Measurements from ENCODE around the gene NCDN.

Gene NCDN

DNA sequence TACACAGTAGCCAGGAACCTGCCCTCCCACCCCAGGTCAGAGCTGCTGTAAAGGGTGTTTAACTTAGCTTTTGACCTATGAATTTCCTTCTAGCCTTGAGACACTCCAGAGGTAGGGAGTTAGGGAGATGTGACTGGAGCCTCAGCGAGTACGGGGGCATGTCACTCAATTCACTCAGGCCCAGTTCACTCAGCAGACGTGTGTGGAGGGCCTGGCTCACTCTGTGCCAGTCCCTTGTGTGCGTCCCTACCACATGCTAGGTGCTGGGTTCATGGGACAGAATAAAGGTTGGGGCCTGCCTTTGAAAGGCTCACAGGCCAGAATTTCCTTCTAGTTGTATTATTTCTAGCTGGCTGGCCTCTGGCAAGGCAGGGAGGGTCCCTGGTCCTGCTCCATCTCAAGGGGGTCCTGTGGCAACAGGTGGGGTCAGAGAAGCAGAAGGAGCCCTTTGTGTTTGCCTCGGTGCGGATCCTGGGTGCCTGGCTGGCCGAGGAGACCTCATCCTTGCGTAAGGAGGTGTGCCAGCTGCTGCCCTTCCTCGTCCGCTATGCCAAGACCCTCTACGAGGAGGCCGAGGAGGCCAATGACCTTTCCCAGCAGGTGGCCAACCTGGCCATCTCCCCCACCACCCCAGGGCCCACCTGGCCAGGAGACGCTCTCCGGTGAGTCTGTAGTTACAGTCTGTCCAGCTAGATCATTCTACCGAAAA is 4.5 kb downstream of the NCDN start:
- Histone ChIP-seq H3K4me3 (ENCODE audit: low read depth, low read length) (no peak overlapping the region), H3K9me3 (ENCODE audit: control insufficient read depth, low read length) (no peaks in the 10 kb centered on the region), H3K79me2 (no peaks in the 10 kb centered on the region), H3K4me1 (no peaks in the 10 kb centered on the region), H3K36me3 (ENCODE audit: control insufficient read depth, insufficient read depth, low read length) (no peaks in the 10 kb centered on the region), H3K27me3 (ENCODE audit: control insufficient read depth, insufficient read depth, low read length) (no peaks in the 10 kb centered on the region), H3K9ac (no peak overlapping the region), H3K27ac (no peak overlapping the region), H2AFZ (no peak overlapping the region), H3K4me2 (ENCODE audit: low read length) (no peak overlapping the region)
- TF ChIP-seq, protein P1, sequence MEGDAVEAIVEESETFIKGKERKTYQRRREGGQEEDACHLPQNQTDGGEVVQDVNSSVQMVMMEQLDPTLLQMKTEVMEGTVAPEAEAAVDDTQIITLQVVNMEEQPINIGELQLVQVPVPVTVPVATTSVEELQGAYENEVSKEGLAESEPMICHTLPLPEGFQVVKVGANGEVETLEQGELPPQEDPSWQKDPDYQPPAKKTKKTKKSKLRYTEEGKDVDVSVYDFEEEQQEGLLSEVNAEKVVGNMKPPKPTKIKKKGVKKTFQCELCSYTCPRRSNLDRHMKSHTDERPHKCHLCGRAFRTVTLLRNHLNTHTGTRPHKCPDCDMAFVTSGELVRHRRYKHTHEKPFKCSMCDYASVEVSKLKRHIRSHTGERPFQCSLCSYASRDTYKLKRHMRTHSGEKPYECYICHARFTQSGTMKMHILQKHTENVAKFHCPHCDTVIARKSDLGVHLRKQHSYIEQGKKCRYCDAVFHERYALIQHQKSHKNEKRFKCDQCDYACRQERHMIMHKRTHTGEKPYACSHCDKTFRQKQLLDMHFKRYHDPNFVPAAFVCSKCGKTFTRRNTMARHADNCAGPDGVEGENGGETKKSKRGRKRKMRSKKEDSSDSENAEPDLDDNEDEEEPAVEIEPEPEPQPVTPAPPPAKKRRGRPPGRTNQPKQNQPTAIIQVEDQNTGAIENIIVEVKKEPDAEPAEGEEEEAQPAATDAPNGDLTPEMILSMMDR (IDR thresholded peaks at IDR 0.05): no peak

GRCh38 chr1:35563166-35563565 is 5.6 kb downstream of the NCDN start:
- H3K9me3 ChIP-seq (ENCODE audit: control insufficient read depth, low read length): no peaks in the 10 kb centered on the region
- no peak overlapping the region for H3K9ac ChIP-seq
- H3K4me3 ChIP-seq (ENCODE audit: low read depth, low read length): no peak overlapping the region
- no peaks in the 10 kb centered on the region for H3K27me3 ChIP-seq (ENCODE audit: control insufficient read depth, insufficient read depth, low read length)
- no peak overlapping the region for H3K27ac ChIP-seq
- no peaks in the 10 kb centered on the region for H3K4me1 ChIP-seq
- TF ChIP-seq, protein P1 (IDR thresholded peaks at IDR 0.05): no peak
- no peaks in the 10 kb centered on the region for H3K36me3 ChIP-seq (ENCODE audit: control insufficient read depth, insufficient read depth, low read length)
- H2AFZ ChIP-seq: no peak overlapping the region
- H3K4me2 ChIP-seq (ENCODE audit: low read length): no peak overlapping the region
- no peaks in the 10 kb centered on the region for H3K79me2 ChIP-seq

DNA sequence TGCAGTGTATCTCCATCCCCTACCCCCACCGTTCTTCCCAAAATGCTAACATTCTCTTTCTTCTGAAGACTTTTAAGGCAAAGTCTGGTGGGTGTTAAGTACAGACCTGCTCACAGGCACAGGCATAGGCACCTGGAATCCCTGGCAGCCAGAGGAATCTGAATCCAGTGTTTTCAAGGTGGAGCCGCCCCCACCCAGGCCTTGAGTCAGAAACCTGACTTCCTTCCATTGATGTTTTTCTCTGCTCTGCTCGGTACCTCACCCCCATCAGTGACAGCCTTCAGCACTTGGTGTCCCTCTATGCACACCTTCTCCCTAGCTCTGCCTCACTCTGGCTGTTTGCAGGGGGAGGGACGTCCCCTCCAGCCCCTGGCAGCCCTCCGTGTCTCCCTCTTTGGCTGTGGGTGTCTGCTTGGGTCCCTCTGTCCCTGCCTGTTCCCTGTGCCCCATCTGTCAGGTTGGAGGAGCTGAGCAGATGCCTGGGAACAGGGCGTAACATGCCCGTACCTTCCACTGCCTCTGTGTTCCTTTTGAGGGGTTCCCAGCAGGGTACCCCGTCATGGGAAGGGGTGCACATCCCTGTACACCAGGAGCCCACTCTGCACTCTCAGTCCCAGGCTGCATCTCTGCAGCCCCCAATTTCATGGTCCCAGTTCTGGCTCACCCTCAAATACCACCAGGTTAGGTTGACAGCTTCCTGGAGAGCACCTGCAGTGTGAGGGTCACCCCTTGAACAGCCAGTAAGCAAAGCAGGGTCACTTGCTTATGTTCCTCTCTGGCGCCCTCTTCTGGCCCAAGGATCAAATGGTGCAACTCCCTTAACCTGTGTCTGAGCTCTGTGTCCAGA is 6.7 kb downstream of the NCDN start:
- Histone ChIP-seq H3K4me1 (no peaks in the 10 kb centered on the region), H3K27ac (no peak overlapping the region), H3K9ac (no peak overlapping the region), H3K27me3 (ENCODE audit: control insufficient read depth, insufficient read depth, low read length) (no peaks in the 10 kb centered on the region), H3K4me3 (ENCODE audit: low read depth, low read length) (no peak overlapping the region), H3K36me3 (ENCODE audit: control insufficient read depth, insufficient read depth, low read length) (no peaks in the 10 kb centered on the region), H3K79me2 (no peaks in the 10 kb centered on the region), H3K4me2 (ENCODE audit: low read length) (no peak overlapping the region), H3K9me3 (ENCODE audit: control insufficient read depth, low read length) (no peaks in the 10 kb centered on the region), H2AFZ (no peak overlapping the region)
- TF ChIP-seq, protein P1 (IDR thresholded peaks at IDR 0.05): peak; percentile 39

- TF ChIP-seq, protein P1 (IDR thresholded peaks at IDR 0.05): no peak
- Histone ChIP-seq H3K27me3 (ENCODE audit: control insufficient read depth, insufficient read depth, low read length) (no peaks in the 10 kb centered on the region), H2AFZ (no peak overlapping the region), H3K27ac (no peak overlapping the region), H3K9me3 (ENCODE audit: control insufficient read depth, low read length) (no peaks in the 10 kb centered on the region), H3K79me2 (no peaks in the 10 kb centered on the region), H3K4me1 (no peaks in the 10 kb centered on the region), H3K9ac (no peak overlapping the region), H3K4me2 (ENCODE audit: low read length) (no peak overlapping the region), H3K4me3 (ENCODE audit: low read depth, low read length) (no peak overlapping the region), H3K36me3 (ENCODE audit: control insufficient read depth, insufficient read depth, low read length) (no peaks in the 10 kb centered on the region)
Observed at GRCh38 chr1:35564884-35565741, 7.5 kb downstream of the NCDN start.

Measured in parathyroid adenoma (tissue), 2 donors.